A549 (cell line): Measurements from ENCODE around the gene COPZ1. TPM values are rescaled to one million over a fixed set of nuclear protein-coding genes. Genes with fewer than 3 reads are reported as not detected.
A peak's percentile ranks its signal among the peaks of the same experiment; 100 is the strongest.

Experiments
- ATAC-seq, 2 experiments: fragments of 200-7000 bp in 1 of 2; fragments of >200 bp in 1 of 2; cut with Nextera tagmentation in 1 of 2; cut with Tn5 transposase in 1 of 2; 3 replicates each; pipeline versions ENCODE4 v1.8.0 to v1.9.1; 2018 to 2020; ENCODE audit warnings: mild to moderate bottlenecking in 1 of 2, moderate library complexity in 1 of 2
- CTCF ChIA-PET: fragments of 300-600 bp; sonication (Branson Sonifier 250); formaldehyde crosslinking; extraction: SDS; loops from one replicate; lab custom pipeline; 2021; ENCODE audit warnings: antibody characterized with exemption, inconsistent platforms; lab: Yijun Ruan, JAX
- POLR2A ChIA-PET: fragments of 350-600 bp; formaldehyde crosslinking; extraction: SDS; loops from one replicate; lab custom pipeline; 2021; ENCODE audit warnings: antibody characterized with exemption, inconsistent platforms; lab: Yijun Ruan, JAX
- DNase-seq, 2 experiments: peaks; one replicate each; pipeline versions ENCODE4 v3.0.0 to v3.0.0-alpha.2; 2011 to 2016; ENCODE audit warnings: low read depth in 1 of 2, low spot score in 1 of 2
- FAIRE-seq: peaks from 2 replicates; lab custom pipeline; 2011; peaks lifted over from hg19 to GRCh38; lab: Jason Lieb, UNC
- H3K27ac ChIP-seq, 2 experiments: fragments of >200 bp; sonication (Bioruptor Twin); formaldehyde crosslinking; 3 replicates each; pipeline ENCODE4 v1.5.1; 2016 to 2017
- H3K4me1 ChIP-seq: fragments of >200 bp; sonication (Bioruptor Twin); formaldehyde crosslinking; 3 replicates; pipeline ENCODE4 v1.6.1; 2016
- H3K4me2 ChIP-seq: fragments of >200 bp; sonication (Bioruptor Twin); formaldehyde crosslinking; 3 replicates; pipeline ENCODE4 v1.6.1; 2016
- H3K4me3 ChIP-seq: fragments of >200 bp; sonication (Bioruptor Twin); formaldehyde crosslinking; 3 replicates; pipeline ENCODE4 v1.5.1; 2016
- H3K9me3 ChIP-seq: fragments of >200 bp; sonication (Bioruptor Twin); formaldehyde crosslinking; 3 replicates; pipeline ENCODE4 v1.6.1; 2016
- CBX2 ChIP-seq: fragments of 200-600 bp; sonication (generic); IDR thresholded peaks from 2 replicates; pipeline ENCODE4 v1.6.1; 2016; ENCODE audit warnings: low read depth, mild to moderate bottlenecking, borderline replicate concordance
- CBX8 ChIP-seq: fragments of 200-600 bp; sonication (generic); IDR thresholded peaks from 2 replicates; pipeline ENCODE4 v1.6.1; 2016
- CHD2 ChIP-seq: fragments of 150-350 bp; IDR thresholded peaks from 2 replicates; pipeline ENCODE4 v1.6.1; 2014; ENCODE audit warnings: low read length; ENCODE audit not compliant: partially characterized antibody
- EHF ChIP-seq: fragments of 250-450 bp; sonication (Bioruptor Pico); IDR thresholded peaks from 2 replicates; pipeline ENCODE4 v1.5.0; 2020; ENCODE audit warnings: mild to moderate bottlenecking
- EP300 ChIP-seq, 2 experiments: fragments of >200 bp; sonication (Bioruptor Twin); formaldehyde crosslinking; IDR thresholded peaks; 2 replicates in 1 of 2; 3 replicates in 1 of 2; pipeline ENCODE4 v1.6.1; 2016 to 2017
- FOSL2 ChIP-seq, 2 experiments: fragments of 450-650 bp in 1 of 2; fragments of >200 bp in 1 of 2; sonication (Bioruptor Twin) in 1 of 2; formaldehyde crosslinking; IDR thresholded peaks; 2 replicates each; pipeline versions ENCODE4 v1.5.0 to v1.6.1; 2016 to 2020; ENCODE audit warnings: mild to moderate bottlenecking in 1 of 2, moderate library complexity in 1 of 2
- HOXB5 ChIP-seq: fragments of 250-450 bp; sonication (Bioruptor Pico); IDR thresholded peaks from 2 replicates; pipeline ENCODE4 v1.5.0; 2020; ENCODE audit warnings: mild to moderate bottlenecking, moderate library complexity
- MAZ ChIP-seq: fragments of 150-350 bp; IDR thresholded peaks from 2 replicates; pipeline ENCODE4 v1.6.1; 2014; ENCODE audit warnings: antibody characterized with exemption, low read depth, low read length, borderline replicate concordance
- NFE2L2 ChIP-seq: fragments of 150-350 bp; conservative IDR thresholded peaks from 2 replicates; pipeline ENCODE4 v1.6.1; 2014; ENCODE audit warnings: low read length
- NR3C1 ChIP-seq: fragments of >200 bp; sonication (Bioruptor Twin); formaldehyde crosslinking; IDR thresholded peaks from 3 replicates; pipeline ENCODE4 v1.6.1; 2017
- RAD21 ChIP-seq, 2 experiments: fragments of >200 bp in 1 of 2; sonication (Bioruptor Twin) in 1 of 2; formaldehyde crosslinking in 1 of 2; IDR thresholded peaks in 1 of 2; conservative IDR thresholded peaks in 1 of 2; 2 replicates in 1 of 2; 3 replicates in 1 of 2; pipeline ENCODE4 v1.6.1; 2012 to 2018; ENCODE audit warnings: inconsistent platforms in 1 of 2
- RCOR1 ChIP-seq: fragments of 150-350 bp; IDR thresholded peaks from 2 replicates; pipeline ENCODE4 v1.6.1; 2014; ENCODE audit warnings: antibody characterized with exemption, low read length, low read depth
- SMC3 ChIP-seq: fragments of >200 bp; sonication (Bioruptor Twin); formaldehyde crosslinking; IDR thresholded peaks from 3 replicates; pipeline ENCODE4 v1.6.1; 2018; ENCODE audit warnings: inconsistent platforms
- SREBF2 ChIP-seq: fragments of 450-650 bp; IDR thresholded peaks from 2 replicates; pipeline ENCODE4 v1.6.1; 2014; ENCODE audit warnings: mild to moderate bottlenecking, moderate library complexity
- TFCP2L1 ChIP-seq: fragments of 250-450 bp; sonication (Bioruptor Pico); IDR thresholded peaks from 2 replicates; pipeline ENCODE4 v1.5.0; 2021; ENCODE audit warnings: mild to moderate bottlenecking
- WGBS: methylation state at CpG from one replicate; pipeline ENCODE4 v1.1.6; 2017; ENCODE audit errors: missing lambda C conversion rate; 5-methylcytosine and 5-hydroxymethylcytosine counted together
- polyA plus RNA-seq, 4 experiments: library from polyadenylated mRNA; depleted of rRNA in 3 of 4; stranded (reverse); fragments of >200 nt; fragmentation: RNase III in 1 of 4; extraction: RNeasy Plus Mini Kit Qiagen cat#74134 plus additional on column Dnase treatment in 1 of 4; gene quantifications; 2 replicates in 3 of 4; 3 replicates in 1 of 4; pipeline ENCODE4 v1.2.3, GENCODE V29; 2011 to 2017
- TF ChIP-seq, protein P1 (sequence below): IDR thresholded peaks from 2 replicates; pipeline ENCODE4 v1.6.1; 2012
- TF ChIP-seq, protein P2 (sequence below): fragments of 150-350 bp; IDR thresholded peaks from 2 replicates; pipeline ENCODE4 v1.6.1; 2014; ENCODE audit warnings: low read depth, mild to moderate bottlenecking, low read length
- TF ChIP-seq, protein P3 (sequence below): fragments of >200 bp; sonication (Bioruptor Twin); formaldehyde crosslinking; IDR thresholded peaks from 3 replicates; pipeline ENCODE4 v1.5.1; 2016
- TF ChIP-seq, protein P4 (sequence below): fragments of 250-450 bp; sonication (Bioruptor Pico); IDR thresholded peaks from 2 replicates; pipeline ENCODE4 v1.5.0; 2020; ENCODE audit warnings: low read depth, mild to moderate bottlenecking, moderate library complexity

Gene COPZ1
- polyA plus RNA-seq, 2 of the 4 experiments (the other 2 are of a cell fraction): 300 to 613 TPM

DNA sequence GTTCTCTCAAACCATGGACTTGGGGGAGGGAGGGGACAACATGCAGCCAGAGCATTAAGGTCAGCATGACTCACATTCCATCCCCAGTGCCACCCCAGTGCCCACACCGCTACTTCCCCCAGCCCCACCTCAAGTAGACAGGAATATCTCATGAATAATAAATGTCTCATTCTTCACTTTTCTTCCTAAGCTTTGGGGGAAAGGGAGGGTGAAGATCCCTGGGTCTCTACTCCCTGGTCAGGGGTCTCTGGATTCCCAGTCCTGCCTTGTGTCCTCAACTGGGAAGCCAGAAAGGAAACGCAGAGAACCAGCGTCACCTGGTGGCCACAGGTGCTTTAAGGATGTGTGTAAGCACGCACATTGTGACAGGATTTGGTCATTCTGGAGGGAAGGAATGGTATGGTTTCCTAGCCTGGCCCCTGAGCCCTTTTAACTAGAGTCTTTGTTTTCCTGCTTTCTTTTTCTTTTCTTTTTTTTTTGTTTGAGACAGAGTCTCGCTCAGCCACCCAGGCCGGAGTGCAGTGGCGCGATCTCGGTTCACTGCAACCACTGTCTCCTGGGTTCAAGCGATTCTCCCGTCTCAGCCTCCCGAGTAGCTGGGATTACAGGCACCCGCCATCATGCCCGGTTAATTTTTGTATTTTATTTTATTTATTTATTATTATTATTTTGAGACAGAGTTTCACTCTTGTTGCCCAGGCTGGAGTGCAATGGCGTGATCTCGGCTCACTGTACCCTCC, 36.0 kb downstream of the COPZ1 start:
- ChIA-PET POLR2A (interaction anchor here (0.6 kb wide), 1 partner anchor 24 kb away, joined by 3 read pairs; no protein-coding TSS in a partner anchor), CTCF (interaction anchor here (0.6 to 9.2 kb wide), 50 partner anchors 7 to 1043 kb away, joined by 3 to 125 read pairs (median 4); partner anchors contain the start of genes CBX5, COPZ1, HNRNPA1 and HOXC10)
- H3K4me2 ChIP-seq: peak overlapping the region; percentile 63
- H3K9me3 ChIP-seq: no peaks in the 10 kb centered on the region
- TF ChIP-seq SMC3 (peak; percentile 87), EP300 (IDR thresholded peaks at IDR 0.05) (no peak), RAD21 (conservative IDR thresholded peaks at IDR 0.05 in 1 of 2, IDR thresholded peaks at IDR 0.05 in 1 of 2) (peak; percentile 94 to 99), EHF (CRISPR knock-in tag) (no peak), NFE2L2 (no peak), SREBF2 (no peak), RCOR1 (no peak), HOXB5 (CRISPR knock-in tag) (no peak), FOSL2 (IDR thresholded peaks at IDR 0.05) (no peak), FOSL2 (CRISPR knock-in tag; IDR thresholded peaks at IDR 0.05) (peak; percentile 37; the same call in 1 of the 2 replicates)
- TF ChIP-seq, protein P1, sequence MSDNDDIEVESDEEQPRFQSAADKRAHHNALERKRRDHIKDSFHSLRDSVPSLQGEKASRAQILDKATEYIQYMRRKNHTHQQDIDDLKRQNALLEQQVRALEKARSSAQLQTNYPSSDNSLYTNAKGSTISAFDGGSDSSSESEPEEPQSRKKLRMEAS: peak; percentile 56; the same call in 1 of the 2 replicates
- TF ChIP-seq, protein P2, sequence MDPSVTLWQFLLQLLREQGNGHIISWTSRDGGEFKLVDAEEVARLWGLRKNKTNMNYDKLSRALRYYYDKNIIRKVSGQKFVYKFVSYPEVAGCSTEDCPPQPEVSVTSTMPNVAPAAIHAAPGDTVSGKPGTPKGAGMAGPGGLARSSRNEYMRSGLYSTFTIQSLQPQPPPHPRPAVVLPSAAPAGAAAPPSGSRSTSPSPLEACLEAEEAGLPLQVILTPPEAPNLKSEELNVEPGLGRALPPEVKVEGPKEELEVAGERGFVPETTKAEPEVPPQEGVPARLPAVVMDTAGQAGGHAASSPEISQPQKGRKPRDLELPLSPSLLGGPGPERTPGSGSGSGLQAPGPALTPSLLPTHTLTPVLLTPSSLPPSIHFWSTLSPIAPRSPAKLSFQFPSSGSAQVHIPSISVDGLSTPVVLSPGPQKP: no peak
- TF ChIP-seq, protein P3, sequence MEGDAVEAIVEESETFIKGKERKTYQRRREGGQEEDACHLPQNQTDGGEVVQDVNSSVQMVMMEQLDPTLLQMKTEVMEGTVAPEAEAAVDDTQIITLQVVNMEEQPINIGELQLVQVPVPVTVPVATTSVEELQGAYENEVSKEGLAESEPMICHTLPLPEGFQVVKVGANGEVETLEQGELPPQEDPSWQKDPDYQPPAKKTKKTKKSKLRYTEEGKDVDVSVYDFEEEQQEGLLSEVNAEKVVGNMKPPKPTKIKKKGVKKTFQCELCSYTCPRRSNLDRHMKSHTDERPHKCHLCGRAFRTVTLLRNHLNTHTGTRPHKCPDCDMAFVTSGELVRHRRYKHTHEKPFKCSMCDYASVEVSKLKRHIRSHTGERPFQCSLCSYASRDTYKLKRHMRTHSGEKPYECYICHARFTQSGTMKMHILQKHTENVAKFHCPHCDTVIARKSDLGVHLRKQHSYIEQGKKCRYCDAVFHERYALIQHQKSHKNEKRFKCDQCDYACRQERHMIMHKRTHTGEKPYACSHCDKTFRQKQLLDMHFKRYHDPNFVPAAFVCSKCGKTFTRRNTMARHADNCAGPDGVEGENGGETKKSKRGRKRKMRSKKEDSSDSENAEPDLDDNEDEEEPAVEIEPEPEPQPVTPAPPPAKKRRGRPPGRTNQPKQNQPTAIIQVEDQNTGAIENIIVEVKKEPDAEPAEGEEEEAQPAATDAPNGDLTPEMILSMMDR: peak; percentile 97
- ATAC-seq (peak; percentile 49 to 66; a peak in 5 of 6 replicates), FAIRE-seq (no peak), DNase-seq (peak; percentile 78 to 88)
- H3K27ac ChIP-seq: peak overlapping the region; percentile 43 to 91; a peak in 5 of 6 replicates
- peaks cover 28% of the 10 kb centered on the region for H3K4me1 ChIP-seq
- H3K4me3 ChIP-seq: no peak overlapping the region
- 57% methylated on average over 16 of the region's 16 CpGs for WGBS

DNA sequence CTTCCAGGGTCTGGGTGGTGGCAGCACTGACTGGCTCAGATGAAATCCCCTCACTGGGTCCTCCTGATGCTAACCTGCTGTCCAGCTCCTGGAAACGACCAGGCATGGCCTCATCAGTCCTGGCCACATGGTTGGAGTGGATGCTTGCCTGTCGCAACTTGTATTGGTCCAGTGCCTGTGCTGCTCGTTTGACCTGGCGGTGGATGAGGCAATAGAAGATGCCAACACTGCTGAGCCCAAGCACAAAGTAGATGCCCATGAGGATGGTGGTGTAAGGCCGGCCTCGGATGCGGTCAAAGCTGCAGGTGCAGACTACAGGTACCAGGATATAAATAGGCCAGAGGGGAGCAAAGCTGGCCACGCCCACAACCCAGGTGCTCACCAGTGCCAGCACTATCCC, 38.1 kb downstream of the COPZ1 start:
- DNase-seq (no peak), ATAC-seq (no peak), FAIRE-seq (no peak)
- WGBS: 88% methylated on average over 6 of the region's 8 CpGs
- Histone ChIP-seq H3K4me2 (no peak overlapping the region), H3K27ac (no peak overlapping the region), H3K4me1 (peaks cover 22% of the 10 kb centered on the region), H3K9me3 (no peaks in the 10 kb centered on the region), H3K4me3 (no peak overlapping the region)
- ChIA-PET CTCF (interaction anchor here (0.5 to 9.2 kb wide), 19 partner anchors 8 to 616 kb away, joined by 3 to 125 read pairs (median 5); partner anchors contain the start of gene HOXC10), POLR2A (no interaction called here)
- TF ChIP-seq TFCP2L1 (CRISPR knock-in tag) (no peak), NR3C1 (no peak), CBX2 (no peak), FOSL2 (IDR thresholded peaks at IDR 0.05) (no peak), FOSL2 (CRISPR knock-in tag; IDR thresholded peaks at IDR 0.05) (no peak), CHD2 (no peak), MAZ (no peak), CBX8 (no peak)
- TF ChIP-seq, protein P4, sequence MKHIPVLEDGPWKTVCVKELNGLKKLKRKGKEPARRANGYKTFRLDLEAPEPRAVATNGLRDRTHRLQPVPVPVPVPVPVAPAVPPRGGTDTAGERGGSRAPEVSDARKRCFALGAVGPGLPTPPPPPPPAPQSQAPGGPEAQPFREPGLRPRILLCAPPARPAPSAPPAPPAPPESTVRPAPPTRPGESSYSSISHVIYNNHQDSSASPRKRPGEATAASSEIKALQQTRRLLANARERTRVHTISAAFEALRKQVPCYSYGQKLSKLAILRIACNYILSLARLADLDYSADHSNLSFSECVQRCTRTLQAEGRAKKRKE (CRISPR knock-in tag): no peak
- TF ChIP-seq, all 56 proteins: peak for 0
